Skin epidermis (tissue), 12 donors: Measurements from ENCODE around the gene NUDT8.

Experiments used
- H3K27ac ChIP-seq, 21 experiments: fragments of 200-600 bp; sonication (generic) in 11 of 21; one replicate each; pipeline ENCODE4 v1.5.0; 2020; ENCODE audit warnings: mild to moderate bottlenecking in 3 of 21, inconsistent platforms in 2 of 21, moderate library complexity in 2 of 21
- H3K4me3 ChIP-seq, 7 experiments: fragments of 200-600 bp; sonication (generic) in 2 of 7; one replicate each; pipeline ENCODE4 v1.5.0; 2020; ENCODE audit warnings: inconsistent platforms in 2 of 7, mild to moderate bottlenecking in 2 of 7, moderate library complexity in 1 of 7

The NUDT8 gene

GRCh38 chr11:67617243-67617953 lies 12.3 kb downstream of the NUDT8 start:
- Histone ChIP-seq H3K4me3 (no peak overlapping the region), H3K27ac (no peak overlapping the region)

GRCh38 chr11:67616431-67617242 lies 13.1 kb downstream of the NUDT8 start:
- H3K27ac ChIP-seq = peak overlapping the region in 1 of 21 experiments; percentile 16
- H3K4me3 ChIP-seq = no peak overlapping the region

GRCh38 chr11:67615728-67616430 lies 13.9 kb downstream of the NUDT8 start:
- peak overlapping the region in 1 of 21 experiments; percentile 16 for H3K27ac ChIP-seq
- peak overlapping the region in 1 of 7 experiments; percentile 7 for H3K4me3 ChIP-seq

GRCh38 chr11:67614730-67615714 lies 14.7 kb downstream of the NUDT8 start:
- Histone ChIP-seq H3K4me3 (peak overlapping the region in 1 of 7 experiments; percentile 35), H3K27ac (peak overlapping the region in 20 of 21 experiments; percentile 37 to 95 (median 79))

- Histone ChIP-seq H3K27ac (peak overlapping the region in 20 of 21 experiments; percentile 37 to 95 (median 79)), H3K4me3 (peak overlapping the region in 5 of 7 experiments; percentile 17 to 35 (median 24))
These were observed 15.6 kb downstream of the NUDT8 start for GRCh38 chr11:67613960-67614715.

GRCh38 chr11:67613313-67613959 lies 16.3 kb downstream of the NUDT8 start:
- peak overlapping the region in 19 of 21 experiments; percentile 37 to 95 (median 80) for H3K27ac ChIP-seq
- peak overlapping the region in 2 of 7 experiments; percentile 24 to 29 for H3K4me3 ChIP-seq

- H3K4me3 ChIP-seq = no peak overlapping the region
- H3K27ac ChIP-seq = peak overlapping the region in 3 of 21 experiments; percentile 88 to 95 (median 93)
These were observed 17.0 kb downstream of the NUDT8 start for GRCh38 chr11:67612751-67613150.

- Histone ChIP-seq H3K27ac (no peak overlapping the region), H3K4me3 (no peak overlapping the region)
These were observed 17.8 kb downstream of the NUDT8 start for GRCh38 chr11:67611704-67612587.

GRCh38 chr11:67611165-67611564 lies 18.6 kb downstream of the NUDT8 start:
- Histone ChIP-seq H3K27ac (no peak overlapping the region), H3K4me3 (no peak overlapping the region)

DNA sequence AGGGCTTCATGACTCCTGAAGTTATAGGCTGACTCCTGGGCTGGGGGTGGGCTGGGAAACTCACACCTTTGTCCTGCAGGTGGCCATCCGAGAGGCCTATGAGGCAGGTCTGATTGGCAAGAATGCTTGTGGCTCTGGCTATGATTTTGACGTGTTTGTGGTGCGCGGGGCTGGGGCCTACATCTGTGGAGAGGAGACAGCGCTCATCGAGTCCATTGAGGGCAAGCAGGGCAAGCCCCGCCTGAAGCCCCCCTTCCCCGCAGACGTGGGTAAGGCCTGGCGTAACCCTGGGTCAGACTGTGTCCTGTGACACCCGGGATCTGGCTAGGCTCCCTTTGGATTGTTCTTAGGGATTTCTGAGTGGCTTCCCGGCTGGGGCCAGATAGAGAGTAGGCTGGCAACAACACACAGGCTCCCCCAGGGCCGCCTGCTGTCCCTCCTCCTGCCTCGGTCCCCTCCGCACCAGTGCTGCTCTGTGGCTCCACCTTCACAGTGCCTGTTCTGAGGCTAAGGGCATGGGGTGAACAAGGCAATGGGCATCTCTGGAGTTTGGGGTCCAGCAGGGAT lies 19.4 kb downstream of the NUDT8 start:
- Histone ChIP-seq H3K4me3 (no peak overlapping the region), H3K27ac (no peak overlapping the region)

GRCh38 chr11:67609316-67609715 lies 20.4 kb downstream of the NUDT8 start:
- Histone ChIP-seq H3K27ac (no peak overlapping the region), H3K4me3 (no peak overlapping the region)

GRCh38 chr11:67608486-67608885 lies 21.3 kb downstream of the NUDT8 start:
- H3K27ac ChIP-seq = peak overlapping the region in 1 of 21 experiments; percentile 30
- no peak overlapping the region for H3K4me3 ChIP-seq

GRCh38 chr11:67607507-67607906 lies 22.2 kb downstream of the NUDT8 start:
- H3K4me3 ChIP-seq = peak overlapping the region; percentile 76 to 100 (median 95)
- peak overlapping the region in 18 of 21 experiments; percentile 74 to 96 (median 91) for H3K27ac ChIP-seq

GRCh38 chr11:67606492-67607295 lies 23.0 kb downstream of the NUDT8 start, which contains the start of gene NDUFV1:
NDUFV1 (plus strand) TSS chr11:67606936; CDS start chr11:67607005, 69 bp downstream.
- Histone ChIP-seq H3K4me3 (peak within 1 kb of the TSS; percentile 76 to 100 (median 95)), H3K27ac (peak within 1 kb of the TSS; percentile 62 to 96 (median 90))

DNA sequence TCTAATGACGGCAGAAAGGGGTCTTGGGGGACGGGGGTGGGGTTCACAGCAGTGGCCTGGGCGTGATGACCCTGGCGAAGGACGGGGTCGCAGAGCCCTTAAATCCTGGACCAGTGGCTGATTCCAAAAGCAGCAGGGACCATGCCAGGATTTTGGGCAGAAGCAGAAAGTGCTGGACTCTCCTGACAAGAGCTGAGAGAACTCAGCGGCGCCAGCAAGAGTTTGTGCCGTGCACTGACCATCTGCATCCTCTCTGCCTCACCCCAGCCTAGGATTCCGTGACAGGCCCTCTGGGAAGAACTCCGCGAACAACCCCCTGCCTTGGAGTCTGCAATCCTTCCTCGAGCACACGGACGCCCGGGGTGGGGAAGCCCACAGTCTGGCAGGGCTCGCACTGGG lies 23.6 kb downstream of the NUDT8 start:
- H3K27ac ChIP-seq = peak overlapping the region in 14 of 21 experiments; percentile 43 to 95 (median 91)

More for the DNA sequence above, 23.6 kb downstream of the NUDT8 start:
- peak overlapping the region; percentile 76 to 100 (median 95) for H3K4me3 ChIP-seq
